Sigmoid colon (tissue), 7 donors: Measurements from ENCODE around the gene SCT. TPM values are rescaled to one million over a fixed set of nuclear protein-coding genes. Genes with fewer than 3 reads are reported as not detected.
"Not testable (repeated sequence)": the region's sequence is repeated elsewhere in the genome, so short reads cannot be mapped to it uniquely, and the experiment has no call there.

ENCODE experiments used
- DNase-seq: peaks from one replicate; pipeline ENCODE4 v3.0.0-alpha.2; 2019
- H3K27ac ChIP-seq, 4 donors: fragments of 200-600 bp; sonication (generic); one replicate each; pipeline ENCODE4 v1.5.1; 2016 to 2019; ENCODE audit warnings: mild to moderate bottlenecking in 1 of 4
- H3K27me3 ChIP-seq, 3 donors: fragments of 200-600 bp; sonication (generic); one replicate each; pipeline ENCODE4 v1.5.1; 2019; ENCODE audit warnings: mild to moderate bottlenecking in 1 of 3
- H3K36me3 ChIP-seq, 4 donors: fragments of 200-600 bp; sonication (generic); one replicate each; pipeline ENCODE4 v1.5.1; 2016 to 2019
- H3K4me1 ChIP-seq, 4 donors: fragments of 200-600 bp; sonication (generic); one replicate each; pipeline ENCODE4 v1.5.1; 2017 to 2019
- H3K4me3 ChIP-seq, 4 donors: fragments of 200-600 bp; sonication (generic); one replicate each; pipeline ENCODE4 v1.5.1; 2017 to 2019; ENCODE audit warnings: mild to moderate bottlenecking in 2 of 4, moderate library complexity in 1 of 4
- H3K9me3 ChIP-seq, 4 donors: fragments of 200-600 bp in 3 of 4; sonication (generic) in 3 of 4; one replicate each; pipeline versions ENCODE4 v1.5.1 to v1.6.1; 2013 to 2019
- EP300 ChIP-seq, 4 donors: sonication (generic); formaldehyde crosslinking; IDR thresholded peaks; one replicate each; pipeline ENCODE4 v1.6.1; 2017; ENCODE audit warnings: antibody characterized with exemption in 4 of 4
- POLR2A ChIP-seq, 2 donors: fragments of 450-650 bp; IDR thresholded peaks; one replicate each; pipeline ENCODE4 v1.6.1; 2016; ENCODE audit warnings: antibody characterized with exemption in 2 of 2, mild to moderate bottlenecking in 2 of 2, moderate library complexity in 2 of 2
- POLR2AphosphoS5 ChIP-seq, 4 donors: sonication (generic); formaldehyde crosslinking; IDR thresholded peaks; one replicate each; pipeline ENCODE4 v1.6.1; 2017; ENCODE audit warnings: antibody characterized with exemption in 4 of 4
- WGBS, 2 donors: extraction: QIAGEN DNeasy Blood & Tissue Kit; methylation state at CpG; one replicate each; pipeline ENCODE4 v1.1.7; 2013; 5-methylcytosine and 5-hydroxymethylcytosine counted together
- intact Hi-C: fragments of 100-400 bp; cut with DNase I; formaldehyde crosslinking; loops from one replicate; pipeline ENCODE4 v1.15.1; 2023
- polyA plus RNA-seq, 3 donors: library from polyadenylated mRNA; stranded (reverse); fragments of 200-250 nt; gene quantifications; one replicate each; pipeline ENCODE4 v1.2.3, GENCODE V29; 2013
- total RNA-seq, 4 donors: library from RNA; depleted of rRNA; stranded (reverse); fragments of >200 nt; gene quantifications; one replicate each; pipeline ENCODE4 v1.1.0, GENCODE V29; 2016
- TF ChIP-seq, protein P1 (sequence below), 4 experiments: fragments of 450-650 bp in 3 of 4; fragments of 200-600 bp in 1 of 4; IDR thresholded peaks; one replicate each; pipeline ENCODE4 v1.5.1; 2016 to 2019; ENCODE audit warnings: antibody characterized with exemption in 4 of 4, mild to moderate bottlenecking in 3 of 4, moderate library complexity in 2 of 4
- donor health status: healthy with polysubstance abuse.
- donor health status: Bipolar disorder and iron deficiency.
- donor health status: healthy.

Gene SCT
- total and polyA plus RNA-seq, 7 donors, result 1.1 TPM; not detected in 6

GRCh38 chr11:659532-660085 lies 32.6 kb upstream of the SCT start:
- WGBS, 2 donors, result 92 to 93% methylated on average over 16 of the region's 16 CpGs
- H3K4me1 ChIP-seq, result no peaks in the 10 kb centered on the region
- TF ChIP-seq POLR2AphosphoS5 (IDR thresholded peaks at IDR 0.05) (no peak), POLR2A (IDR thresholded peaks at IDR 0.05) (no peak)
- TF ChIP-seq, protein P1, sequence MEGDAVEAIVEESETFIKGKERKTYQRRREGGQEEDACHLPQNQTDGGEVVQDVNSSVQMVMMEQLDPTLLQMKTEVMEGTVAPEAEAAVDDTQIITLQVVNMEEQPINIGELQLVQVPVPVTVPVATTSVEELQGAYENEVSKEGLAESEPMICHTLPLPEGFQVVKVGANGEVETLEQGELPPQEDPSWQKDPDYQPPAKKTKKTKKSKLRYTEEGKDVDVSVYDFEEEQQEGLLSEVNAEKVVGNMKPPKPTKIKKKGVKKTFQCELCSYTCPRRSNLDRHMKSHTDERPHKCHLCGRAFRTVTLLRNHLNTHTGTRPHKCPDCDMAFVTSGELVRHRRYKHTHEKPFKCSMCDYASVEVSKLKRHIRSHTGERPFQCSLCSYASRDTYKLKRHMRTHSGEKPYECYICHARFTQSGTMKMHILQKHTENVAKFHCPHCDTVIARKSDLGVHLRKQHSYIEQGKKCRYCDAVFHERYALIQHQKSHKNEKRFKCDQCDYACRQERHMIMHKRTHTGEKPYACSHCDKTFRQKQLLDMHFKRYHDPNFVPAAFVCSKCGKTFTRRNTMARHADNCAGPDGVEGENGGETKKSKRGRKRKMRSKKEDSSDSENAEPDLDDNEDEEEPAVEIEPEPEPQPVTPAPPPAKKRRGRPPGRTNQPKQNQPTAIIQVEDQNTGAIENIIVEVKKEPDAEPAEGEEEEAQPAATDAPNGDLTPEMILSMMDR (IDR thresholded peaks at IDR 0.05), result no peak
- H3K27me3 ChIP-seq, result no peaks in the 10 kb centered on the region
- no peak overlapping the region for H3K27ac ChIP-seq
- intact Hi-C loops, result no loop called here
- no peak for DNase-seq
- no peaks in the 10 kb centered on the region for H3K9me3 ChIP-seq
- H3K36me3 ChIP-seq, result peaks cover 0 to 33% (median 7%) of the 10 kb centered on the region in 4 donors
- no peak overlapping the region for H3K4me3 ChIP-seq

DNA sequence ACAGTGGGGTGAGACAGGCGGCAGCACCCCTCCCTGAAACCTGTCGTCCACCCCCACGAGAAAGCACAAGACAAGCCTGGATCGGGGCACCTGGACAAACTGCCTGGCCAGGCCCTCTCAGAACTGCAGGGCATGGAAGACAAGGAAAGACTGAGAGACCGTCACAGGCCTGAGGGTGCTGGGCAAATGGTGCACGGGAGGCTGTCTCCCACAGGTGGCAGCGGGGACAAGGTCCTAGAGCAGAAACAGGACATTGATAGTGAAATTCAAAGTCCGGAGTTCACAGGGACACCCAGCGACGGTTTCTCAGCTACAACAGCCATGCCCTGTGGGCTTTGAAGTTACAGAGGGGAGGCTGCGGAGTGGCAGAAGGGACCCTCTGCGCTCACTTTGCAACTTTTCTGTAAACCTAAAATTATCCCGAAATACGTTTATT lies 30.7 kb upstream of the SCT start:
- 49 to 84% methylated on average over 14 of the region's 14 CpGs for WGBS, 2 donors
- H3K9me3 ChIP-seq, result no peaks in the 10 kb centered on the region
- no peak for DNase-seq
- H3K4me3 ChIP-seq, result no peak overlapping the region
- no peaks in the 10 kb centered on the region for H3K27me3 ChIP-seq
- no peaks in the 10 kb centered on the region for H3K4me1 ChIP-seq
- H3K36me3 ChIP-seq, result peaks cover 0 to 41% (median 7%) of the 10 kb centered on the region in 4 donors
- intact Hi-C loops, result no loop called here
- H3K27ac ChIP-seq, result no peak overlapping the region
- TF ChIP-seq, protein P1 (IDR thresholded peaks at IDR 0.05), result no peak
- TF ChIP-seq EP300 (IDR thresholded peaks at IDR 0.05), result no peak
- TF ChIP-seq POLR2AphosphoS5 (IDR thresholded peaks at IDR 0.05), result no peak
- TF ChIP-seq POLR2A (IDR thresholded peaks at IDR 0.05), result no peak

- H3K27me3 ChIP-seq, result no peaks in the 10 kb centered on the region
- peaks cover 0 to 41% (median 7%) of the 10 kb centered on the region in 4 donors for H3K36me3 ChIP-seq
- intact Hi-C loops, result no loop called here
- TF ChIP-seq POLR2AphosphoS5 (IDR thresholded peaks at IDR 0.05), result no peak
- no peak for TF ChIP-seq EP300 (IDR thresholded peaks at IDR 0.05)
- TF ChIP-seq POLR2A (IDR thresholded peaks at IDR 0.05), result no peak
- TF ChIP-seq, protein P1 (IDR thresholded peaks at IDR 0.05), result no peak
- H3K4me1 ChIP-seq, result no peaks in the 10 kb centered on the region
- H3K4me3 ChIP-seq, result no peak overlapping the region
- no peak overlapping the region for H3K27ac ChIP-seq
- DNase-seq, result no peak
- 85 to 90% methylated on average over 7 of the region's 7 CpGs for WGBS, 2 donors
- H3K9me3 ChIP-seq, result no peaks in the 10 kb centered on the region
Measured at GRCh38 chr11:656866-657265, 29.9 kb upstream of the SCT start.

- no peaks in the 10 kb centered on the region for H3K9me3 ChIP-seq
- intact Hi-C loops, result no loop called here
- H3K27me3 ChIP-seq, result no peaks in the 10 kb centered on the region
- no peak overlapping the region for H3K27ac ChIP-seq
- WGBS, 2 donors, result 94 to 95% methylated on average over 14 of the region's 14 CpGs
- peaks cover 0 to 45% (median 7%) of the 10 kb centered on the region in 4 donors for H3K36me3 ChIP-seq
- no peak for DNase-seq
- TF ChIP-seq POLR2AphosphoS5 (IDR thresholded peaks at IDR 0.05), result no peak
- H3K4me3 ChIP-seq, result no peak overlapping the region
- no peaks in the 10 kb centered on the region for H3K4me1 ChIP-seq
Measured at GRCh38 chr11:656426-656825, 29.4 kb upstream of the SCT start.

DNA sequence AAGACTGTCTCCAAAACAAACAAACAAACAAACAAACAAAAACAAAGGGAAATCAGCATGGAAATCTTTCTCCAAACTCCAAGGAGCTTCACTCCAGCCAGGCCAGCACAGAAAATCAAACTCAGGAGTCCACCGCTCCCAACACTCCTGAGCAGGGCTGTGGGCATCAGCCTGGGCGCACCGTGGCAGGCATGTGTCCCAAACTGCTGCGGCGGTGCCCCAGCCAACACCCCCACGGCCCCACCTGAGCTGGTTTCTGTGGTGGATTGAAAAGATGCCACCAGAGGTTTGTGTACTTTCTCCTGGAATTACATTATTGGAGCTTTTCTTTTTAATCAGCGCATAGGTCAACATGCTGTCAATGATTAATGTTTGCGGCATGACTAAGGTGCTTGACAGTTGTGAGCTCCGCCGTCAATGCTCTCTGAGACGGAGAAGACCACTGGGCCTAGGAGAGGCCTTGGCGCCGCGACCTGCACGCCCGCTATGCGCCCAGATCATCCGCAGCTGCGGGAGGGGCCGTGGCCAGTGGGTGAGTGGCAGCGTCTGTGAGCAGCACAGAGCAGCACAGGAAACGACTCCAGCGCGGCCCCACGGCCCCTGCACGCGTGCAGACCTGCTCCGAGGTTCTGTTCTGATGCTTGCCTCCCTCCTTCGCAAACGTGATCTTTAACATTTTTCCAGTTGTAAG lies 28.2 kb upstream of the SCT start:
- Histone ChIP-seq H3K27ac (no peak overlapping the region), H3K4me3 (no peak overlapping the region), H3K4me1 (no peaks in the 10 kb centered on the region), H3K27me3 (no peaks in the 10 kb centered on the region), H3K36me3 (peaks cover 0 to 53% (median 10%) of the 10 kb centered on the region in 4 donors), H3K9me3 (no peaks in the 10 kb centered on the region)
- no peak for TF ChIP-seq POLR2AphosphoS5 (IDR thresholded peaks at IDR 0.05)
- no peak for TF ChIP-seq EP300 (IDR thresholded peaks at IDR 0.05)
- TF ChIP-seq, protein P1 (IDR thresholded peaks at IDR 0.05), result no peak
- no peak for TF ChIP-seq POLR2A (IDR thresholded peaks at IDR 0.05)
- 25 to 79% methylated on average over 30 of the region's 30 CpGs for WGBS, 2 donors
- no peak for DNase-seq
- intact Hi-C loops, result no loop called here

- intact Hi-C loops, DNase-seq, H3K27me3 ChIP-seq, H3K4me1 ChIP-seq, H3K27ac ChIP-seq, H3K4me3 ChIP-seq, H3K9me3 ChIP-seq: not testable (repeated sequence)
- WGBS, 2 donors, result 80 to 89% methylated on average over 12 of the region's 12 CpGs
- peaks cover 0 to 46% (median 8%) of the 10 kb centered on the region in 4 donors for H3K36me3 ChIP-seq
Measured at GRCh38 chr11:654444-654843, 27.5 kb upstream of the SCT start.
